ENCODE results near the gene CTXN1. TPM values are rescaled to one million over a fixed set of nuclear protein-coding genes. Genes with fewer than 3 reads are reported as not detected.
"Not testable (repeated sequence)": the region's sequence is repeated elsewhere in the genome, so short reads cannot be mapped to it uniquely, and the experiment has no call there.

CTXN1 gene
- polyA plus RNA-seq, 1 donor, result 7.0 TPM

DNA sequence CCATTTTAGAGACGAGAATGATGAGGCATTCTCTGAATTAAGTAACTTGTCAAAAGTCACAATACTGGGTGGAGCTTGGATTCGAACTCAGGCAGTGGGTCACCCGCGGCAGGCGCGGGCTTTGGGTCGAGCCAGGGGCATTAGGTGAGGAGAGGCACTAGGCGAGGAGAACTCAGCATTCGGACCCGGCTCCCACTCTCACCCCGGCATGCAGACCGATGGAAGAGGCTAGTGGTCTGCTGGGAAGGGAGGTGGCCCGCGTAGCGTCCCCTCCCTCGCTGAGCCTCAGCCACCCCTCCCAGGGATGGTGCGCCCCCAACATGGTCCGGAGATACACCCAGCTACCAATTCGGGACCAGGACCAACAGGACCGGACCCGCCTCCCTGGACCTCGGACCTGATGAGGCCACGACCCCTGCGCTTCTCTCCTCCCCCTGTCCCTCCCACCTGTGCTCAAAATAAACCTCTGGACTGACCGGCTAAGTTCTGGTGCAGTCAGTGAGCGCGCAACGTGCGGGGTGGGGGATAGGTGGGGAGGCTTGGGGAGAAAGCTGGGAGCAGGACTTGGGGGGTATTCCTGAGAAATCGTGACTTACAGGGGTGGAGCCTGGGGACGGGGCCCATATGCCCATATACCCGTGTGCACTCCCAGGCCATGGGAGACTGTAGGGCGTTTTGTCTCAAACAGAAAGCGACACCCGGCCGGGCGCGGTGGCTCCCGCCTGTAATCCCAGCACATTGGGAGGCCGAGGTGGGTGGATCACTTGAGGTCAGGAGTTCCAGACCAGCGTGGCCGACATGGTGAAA, 7.1 kb downstream of the CTXN1 start:
- Histone ChIP-seq H3K9me3 (ENCODE audit: control insufficient read depth, low read depth, low read length) (peaks cover 5% of the 10 kb centered on the region), H3K27ac (ENCODE audit: low read length) (peak overlapping the region; percentile 100), H3K36me3 (ENCODE audit: control insufficient read depth, insufficient read depth, low read length) (peaks cover 16% of the 10 kb centered on the region), H3K4me3 (ENCODE audit: low read length) (peak overlapping the region; percentile 77), H3K27me3 (ENCODE audit: control insufficient read depth, insufficient read depth, low read length) (peaks cover 55% of the 10 kb centered on the region), H3K4me1 (ENCODE audit: control insufficient read depth, insufficient read depth, low read length) (peaks cover 35% of the 10 kb centered on the region)
- DNase-seq, result peak in 1 of 2 donors; percentile 54
- no CpG with 5 or more reads among the region's 42 CpGs for WGBS (ENCODE audit: insufficient coverage, low lambda C conversion rate)

DNA sequence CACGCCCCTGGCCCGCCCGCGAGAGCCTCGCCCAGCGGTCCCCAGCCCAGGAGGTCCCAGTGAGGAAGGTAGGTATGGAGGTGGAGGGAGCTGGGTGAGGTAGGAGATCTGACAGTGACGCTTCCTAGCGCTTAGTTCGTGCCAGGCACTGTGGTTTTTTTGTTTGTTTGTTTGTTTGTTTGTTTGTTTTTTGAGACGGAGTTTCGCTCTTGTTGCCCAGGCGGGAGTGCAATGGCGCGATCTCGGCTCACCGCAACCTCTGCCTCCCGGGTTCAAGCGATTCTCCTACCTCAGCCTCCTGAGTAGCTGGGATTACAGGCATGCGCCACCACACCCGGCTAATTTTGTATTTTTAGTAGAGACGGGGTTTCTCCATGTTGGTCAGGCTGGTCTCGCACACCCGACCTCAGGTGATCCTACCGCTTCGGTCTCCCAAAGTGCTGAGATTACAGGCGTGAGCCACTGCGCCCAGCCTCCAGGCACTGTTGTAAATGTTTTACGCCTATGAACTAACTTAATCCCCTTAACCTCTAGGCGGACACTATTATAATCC, 7.8 kb downstream of the CTXN1 start:
- no CpG with 5 or more reads among the region's 29 CpGs for WGBS (ENCODE audit: insufficient coverage, low lambda C conversion rate)
- peaks cover 16% of the 10 kb centered on the region for H3K36me3 ChIP-seq (ENCODE audit: control insufficient read depth, insufficient read depth, low read length)
- peaks cover 11% of the 10 kb centered on the region for H3K9me3 ChIP-seq (ENCODE audit: control insufficient read depth, low read depth, low read length)
- H3K27me3 ChIP-seq (ENCODE audit: control insufficient read depth, insufficient read depth, low read length), result peaks cover 55% of the 10 kb centered on the region
- H3K4me1 ChIP-seq (ENCODE audit: control insufficient read depth, insufficient read depth, low read length), result peaks cover 35% of the 10 kb centered on the region
- not testable (repeated sequence) for H3K27ac ChIP-seq (ENCODE audit: low read length); H3K4me3 ChIP-seq (ENCODE audit: low read length); DNase-seq

- Histone ChIP-seq H3K9me3 (ENCODE audit: control insufficient read depth, low read depth, low read length) (peaks cover 11% of the 10 kb centered on the region), H3K4me1 (ENCODE audit: control insufficient read depth, insufficient read depth, low read length) (peaks cover 35% of the 10 kb centered on the region), H3K36me3 (ENCODE audit: control insufficient read depth, insufficient read depth, low read length) (peaks cover 16% of the 10 kb centered on the region), H3K27me3 (ENCODE audit: control insufficient read depth, insufficient read depth, low read length) (peaks cover 55% of the 10 kb centered on the region), H3K27ac (ENCODE audit: low read length) (no peak overlapping the region), H3K4me3 (ENCODE audit: low read length) (no peak overlapping the region)
- DNase-seq, result peak; percentile 52 to 66
- no CpG with 5 or more reads among the region's 71 CpGs for whole genome bisulfite sequencing (ENCODE audit: insufficient coverage, low lambda C conversion rate)
Measured at GRCh38 chr19:7917267-7918061, 8.5 kb downstream of the CTXN1 start.

DNA sequence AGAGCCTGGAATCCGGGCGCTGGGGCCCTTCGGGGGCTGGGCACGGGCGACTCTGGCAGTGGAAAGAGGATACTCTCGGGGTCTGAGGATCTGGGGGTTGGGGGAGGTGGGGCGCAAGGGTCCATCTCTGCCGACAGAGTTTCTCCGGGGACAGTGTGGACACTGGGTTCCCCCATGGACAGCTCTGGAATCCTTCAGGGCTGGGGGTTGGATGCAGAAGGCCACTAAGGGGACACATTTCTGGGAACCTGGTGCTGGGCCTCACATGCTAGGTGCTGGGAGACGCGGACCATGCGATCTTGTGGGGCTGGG, 9.0 kb downstream of the CTXN1 start:
- Histone ChIP-seq H3K27ac (ENCODE audit: low read length) (no peak overlapping the region), H3K4me3 (ENCODE audit: low read length) (no peak overlapping the region), H3K27me3 (ENCODE audit: control insufficient read depth, insufficient read depth, low read length) (peaks cover 55% of the 10 kb centered on the region), H3K9me3 (ENCODE audit: control insufficient read depth, low read depth, low read length) (peaks cover 11% of the 10 kb centered on the region), H3K4me1 (ENCODE audit: control insufficient read depth, insufficient read depth, low read length) (peaks cover 35% of the 10 kb centered on the region), H3K36me3 (ENCODE audit: control insufficient read depth, insufficient read depth, low read length) (peaks cover 15% of the 10 kb centered on the region)
- no peak for DNase-seq
- WGBS (ENCODE audit: insufficient coverage, low lambda C conversion rate), result no CpG with 5 or more reads among the region's 12 CpGs

- Histone ChIP-seq H3K27ac (ENCODE audit: low read length) (no peak overlapping the region), H3K4me1 (ENCODE audit: control insufficient read depth, insufficient read depth, low read length) (peaks cover 33% of the 10 kb centered on the region), H3K27me3 (ENCODE audit: control insufficient read depth, insufficient read depth, low read length) (peaks cover 55% of the 10 kb centered on the region), H3K4me3 (ENCODE audit: low read length) (no peak overlapping the region), H3K9me3 (ENCODE audit: control insufficient read depth, low read depth, low read length) (peaks cover 11% of the 10 kb centered on the region), H3K36me3 (ENCODE audit: control insufficient read depth, insufficient read depth, low read length) (peaks cover 20% of the 10 kb centered on the region)
- no CpG with 5 or more reads among the region's 104 CpGs for WGBS (ENCODE audit: insufficient coverage, low lambda C conversion rate)
- DNase-seq, result peak in 1 of 2 donors; percentile 48
Measured at GRCh38 chr19:7916103-7916954, 9.6 kb downstream of the CTXN1 start.

DNA sequence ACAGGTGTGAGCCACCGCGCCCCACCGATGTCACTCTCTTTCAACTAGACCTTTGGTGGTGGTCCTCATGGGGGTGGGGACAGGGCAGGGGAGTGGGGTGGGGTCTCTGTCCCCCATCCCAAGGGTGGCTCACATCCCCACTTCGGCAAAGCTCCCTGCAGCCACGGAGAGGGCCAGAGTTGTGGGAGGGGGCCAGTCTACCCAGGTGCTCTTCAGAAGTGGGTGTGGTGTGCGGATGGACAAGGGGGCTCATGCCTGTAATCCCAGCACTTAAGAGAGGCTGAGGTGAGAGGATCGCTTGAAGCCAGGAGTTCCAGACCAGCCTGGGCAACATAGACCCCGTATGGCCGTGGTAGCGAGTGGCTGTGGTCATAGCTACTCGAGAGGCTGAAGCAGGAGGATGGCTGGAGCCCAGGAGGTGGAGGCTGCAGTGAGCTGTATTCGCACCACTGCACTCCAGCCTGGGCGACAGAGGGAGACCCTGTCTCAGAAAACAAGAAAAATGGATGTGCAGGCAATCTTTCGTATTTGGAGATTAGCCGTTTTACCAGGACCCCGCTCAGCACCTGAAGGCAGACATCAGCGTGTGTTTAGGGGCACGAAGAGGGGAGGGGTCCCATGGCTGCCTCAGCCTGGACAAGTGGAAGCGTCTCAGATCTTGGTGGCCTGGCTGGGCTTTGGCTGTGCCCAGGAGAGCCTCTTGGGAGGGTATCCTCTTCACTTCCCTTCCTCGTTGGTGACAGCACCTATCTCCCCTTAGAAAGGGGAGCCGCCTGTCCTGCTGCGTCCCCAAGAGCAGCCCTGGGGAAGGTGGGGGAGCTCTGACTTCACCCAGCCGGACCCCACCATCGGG, 10.5 kb downstream of the CTXN1 start:
- no peak for DNase-seq
- H3K9me3 ChIP-seq (ENCODE audit: control insufficient read depth, low read depth, low read length), result peaks cover 11% of the 10 kb centered on the region
- no peak overlapping the region for H3K4me3 ChIP-seq (ENCODE audit: low read length)
- H3K27me3 ChIP-seq (ENCODE audit: control insufficient read depth, insufficient read depth, low read length), result peaks cover 55% of the 10 kb centered on the region
- H3K36me3 ChIP-seq (ENCODE audit: control insufficient read depth, insufficient read depth, low read length), result peaks cover 28% of the 10 kb centered on the region
- H3K4me1 ChIP-seq (ENCODE audit: control insufficient read depth, insufficient read depth, low read length), result peaks cover 28% of the 10 kb centered on the region
- no CpG with 5 or more reads among the region's 24 CpGs for WGBS (ENCODE audit: insufficient coverage, low lambda C conversion rate)
- no peak overlapping the region for H3K27ac ChIP-seq (ENCODE audit: low read length)

- H3K9me3 ChIP-seq (ENCODE audit: control insufficient read depth, low read depth, low read length), result peaks cover 11% of the 10 kb centered on the region
- no peak within 1 kb of the TSS for H3K4me3 ChIP-seq (ENCODE audit: low read length)
- WGBS (ENCODE audit: insufficient coverage, low lambda C conversion rate), result no CpG with 5 or more reads among the region's 12 CpGs
- peaks cover 24% of the 10 kb centered on the region for H3K4me1 ChIP-seq (ENCODE audit: control insufficient read depth, insufficient read depth, low read length)
- H3K27ac ChIP-seq (ENCODE audit: low read length), result no peak within 1 kb of the TSS
- H3K36me3 ChIP-seq (ENCODE audit: control insufficient read depth, insufficient read depth, low read length), result peaks cover 36% of the 10 kb centered on the region
- H3K27me3 ChIP-seq (ENCODE audit: control insufficient read depth, insufficient read depth, low read length), result peaks cover 51% of the 10 kb centered on the region
- DNase-seq, result no peak
Measured at GRCh38 chr19:7914598-7915045, 11.3 kb downstream of the CTXN1 start, which contains the start of gene TGFBR3L. Gene TGFBR3L, plus strand, starts transcription at chr19:7914830.

GRCh38 chr19:7914099-7914498, 11.8 kb downstream of the CTXN1 start:
- no CpG with 5 or more reads among the region's 12 CpGs for WGBS (ENCODE audit: insufficient coverage, low lambda C conversion rate)
- Histone ChIP-seq H3K4me3 (ENCODE audit: low read length) (no peak overlapping the region), H3K36me3 (ENCODE audit: control insufficient read depth, insufficient read depth, low read length) (peaks cover 39% of the 10 kb centered on the region), H3K9me3 (ENCODE audit: control insufficient read depth, low read depth, low read length) (peaks cover 11% of the 10 kb centered on the region), H3K27me3 (ENCODE audit: control insufficient read depth, insufficient read depth, low read length) (peaks cover 46% of the 10 kb centered on the region), H3K27ac (ENCODE audit: low read length) (no peak overlapping the region), H3K4me1 (ENCODE audit: control insufficient read depth, insufficient read depth, low read length) (peaks cover 21% of the 10 kb centered on the region)
- DNase-seq, result no peak

- peaks cover 42% of the 10 kb centered on the region for H3K27me3 ChIP-seq (ENCODE audit: control insufficient read depth, insufficient read depth, low read length)
- DNase-seq, result no peak
- no peak overlapping the region for H3K4me3 ChIP-seq (ENCODE audit: low read length)
- peaks cover 40% of the 10 kb centered on the region for H3K36me3 ChIP-seq (ENCODE audit: control insufficient read depth, insufficient read depth, low read length)
- WGBS (ENCODE audit: insufficient coverage, low lambda C conversion rate), result no CpG with 5 or more reads among the region's 10 CpGs
- H3K9me3 ChIP-seq (ENCODE audit: control insufficient read depth, low read depth, low read length), result peaks cover 11% of the 10 kb centered on the region
- no peak overlapping the region for H3K27ac ChIP-seq (ENCODE audit: low read length)
- peaks cover 17% of the 10 kb centered on the region for H3K4me1 ChIP-seq (ENCODE audit: control insufficient read depth, insufficient read depth, low read length)
Measured at GRCh38 chr19:7913652-7914051, 12.3 kb downstream of the CTXN1 start.
